ENCODE data around the gene TMEM238. TPM values are rescaled to one million over a fixed set of nuclear protein-coding genes. Genes with fewer than 3 reads are reported as not detected.

Gene TMEM238
- total RNA-seq, 3 donors from 2014 or later (not counting 1 experiment from before 2014, with no cell fraction given): 2.9 to 5.1 (median 4.0) TPM

Other genes with a start within 250 kb of the TMEM238 start
- under 1 TPM in 1 of 3 donors, not detected in 2; 0.94 TPM for gene TNNT1, start 235.1 kb downstream of the TMEM238 start, total RNA-seq
- gene TNNI3, start 226.6 kb downstream of the TMEM238 start, total RNA-seq: under 1 TPM in 1 of 3 donors, not detected in 2; 0.94 TPM
- not detected for gene DNAAF3, start 217.7 kb downstream of the TMEM238 start, total RNA-seq
- 1 to 10 TPM; 4.9 to 6.1 (median 5.3) TPM for gene SYT5, start 204.0 kb downstream of the TMEM238 start, total RNA-seq
- under 1 TPM in 1 of 3 donors, not detected in 2; 0.45 TPM for gene PTPRH, start 174.8 kb downstream of the TMEM238 start, total RNA-seq
- gene TMEM86B, start 155.5 kb downstream of the TMEM238 start, total RNA-seq: 10 to 100 TPM; 12.6 to 14.7 (median 14.6) TPM
- 100 to 1,000 TPM; 252 to 275 (median 260) TPM for gene PPP6R1, start 125.3 kb downstream of the TMEM238 start, total RNA-seq
- 10 to 100 TPM; 17.1 to 19.5 (median 18.5) TPM for gene HSPBP1, start 104.2 kb downstream of the TMEM238 start, total RNA-seq
- gene BRSK1, start 100.3 kb downstream of the TMEM238 start, total RNA-seq: 1 to 10 TPM; 6.0 to 9.8 (median 6.5) TPM
- 1 to 10 TPM in 1 of 3 donors, under 1 TPM in 1, not detected in 1; 0.87 to 2.1 TPM for gene TMEM150B, start 59.0 kb downstream of the TMEM238 start, total RNA-seq
- 100 to 1,000 TPM in 1 of 3 donors, 10 to 100 TPM in 2; 44.5 to 147 (median 46.8) TPM for gene KMT5C, start 44.4 kb downstream of the TMEM238 start, total RNA-seq
- 1 to 10 TPM in 1 of 3 donors, under 1 TPM in 1, not detected in 1; 0.26 to 6.5 TPM for gene COX6B2, start 29.6 kb downstream of the TMEM238 start, total RNA-seq
- not detected for gene GARIN5B, start 21.0 kb downstream of the TMEM238 start, total RNA-seq
- gene IL11, start 13.8 kb downstream of the TMEM238 start, total RNA-seq: under 1 TPM; 0.14 to 0.35 (median 0.27) TPM
- not detected for gene TMEM190, start 7.5 kb downstream of the TMEM238 start, total RNA-seq
- 1,000 to 10,000 TPM; 1,373 to 1,704 (median 1,679) TPM for gene RPL28, start 1.6 kb upstream of the TMEM238 start, total RNA-seq
- gene UBE2S, start 23.5 kb upstream of the TMEM238 start, total RNA-seq: 100 to 1,000 TPM in 1 of 3 donors, 10 to 100 TPM in 2; 60.2 to 107 (median 63.9) TPM
- gene SHISA7, start 59.0 kb upstream of the TMEM238 start, total RNA-seq: not detected
- 10 to 100 TPM in 1 of 3 donors, 1 to 10 TPM in 2; 7.2 to 12.4 (median 9.5) TPM for gene ISOC2, start 77.3 kb upstream of the TMEM238 start, total RNA-seq
- not detected for gene C19orf85, start 80.5 kb upstream of the TMEM238 start, total RNA-seq
- 10 to 100 TPM; 20.8 to 28.7 (median 24.1) TPM for gene ZNF628, start 92.3 kb upstream of the TMEM238 start, total RNA-seq
- gene NAT14, start 100.9 kb upstream of the TMEM238 start, total RNA-seq: 10 to 100 TPM in 1 of 3 donors, 1 to 10 TPM in 2; 8.7 to 12.5 (median 8.8) TPM
- under 1 TPM; 0.11 to 0.68 (median 0.58) TPM for gene SSC5D, start 104.1 kb upstream of the TMEM238 start, total RNA-seq
- gene SBK2, start 152.8 kb upstream of the TMEM238 start, total RNA-seq: not detected
- not detected for gene SBK3, start 161.3 kb upstream of the TMEM238 start, total RNA-seq
- 10 to 100 TPM in 1 of 3 donors, 1 to 10 TPM in 2; 8.3 to 11.2 (median 9.5) TPM for gene ZNF579, start 196.6 kb upstream of the TMEM238 start, total RNA-seq
- gene FIZ1, start 215.2 kb upstream of the TMEM238 start, total RNA-seq: 10 to 100 TPM in 2 of 3 donors, 1 to 10 TPM in 1; 8.5 to 18.2 (median 10.3) TPM
- gene ZNF524, start 216.0 kb upstream of the TMEM238 start, total RNA-seq: 10 to 100 TPM in 2 of 3 donors, 1 to 10 TPM in 1; 9.2 to 12.6 (median 12.5) TPM
- gene ZNF865, start 221.4 kb upstream of the TMEM238 start, total RNA-seq: 10 to 100 TPM; 18.5 to 22.1 (median 20.9) TPM
- 1 to 10 TPM; 6.4 to 7.9 (median 7.1) TPM for gene ZNF784, start 240.3 kb upstream of the TMEM238 start, total RNA-seq